HG02678 (cell line): Measurements from ENCODE around the gene METTL9.
"Not testable (repeated sequence)": the region's sequence is repeated elsewhere in the genome, so short reads cannot be mapped to it uniquely, and the experiment has no call there.

Experiments used
- ATAC-seq: cut with Tn5 transposase; IDR thresholded peaks from one replicate; pipeline ENCODE4 v1.9.1; 2021; ENCODE audit warnings: mild to moderate bottlenecking, moderate library complexity; ENCODE audit not compliant: unreplicated experiment

Gene METTL9

GRCh38 chr16:21654881-21655280 is 55.5 kb downstream of the METTL9 start:
- ATAC-seq = no peak

GRCh38 chr16:21656795-21657768 is 57.7 kb downstream of the METTL9 start:
- no peak for ATAC-seq

GRCh38 chr16:21659124-21659523 is 59.7 kb downstream of the METTL9 start:
- no peak for ATAC-seq

- ATAC-seq = no peak
Observed at GRCh38 chr16:21663889-21664647, 64.7 kb downstream of the METTL9 start, which contains the start of gene OTOA. TSS of gene OTOA (plus strand) at chr16:21663968. CDS start at chr16:21678515, 14,547 bp downstream.

- ATAC-seq = no peak
Observed at GRCh38 chr16:21664801-21665492, 65.6 kb downstream of the METTL9 start.

- ATAC-seq = no peak
Observed at GRCh38 chr16:21666772-21667171, 67.4 kb downstream of the METTL9 start.

- no peak for ATAC-seq
Observed at GRCh38 chr16:21667575-21667974, 68.2 kb downstream of the METTL9 start.

- ATAC-seq = no peak
Observed at GRCh38 chr16:21673469-21673868, 74.1 kb downstream of the METTL9 start.

- ATAC-seq = not testable (repeated sequence)
Observed at GRCh38 chr16:21674456-21674855, 75.1 kb downstream of the METTL9 start.

GRCh38 chr16:21680714-21681113 is 81.3 kb downstream of the METTL9 start:
- not testable (repeated sequence) for ATAC-seq

- no peak for ATAC-seq
Observed at GRCh38 chr16:21683184-21683583, 83.8 kb downstream of the METTL9 start.

GRCh38 chr16:21684199-21684598 is 84.8 kb downstream of the METTL9 start:
- no peak for ATAC-seq

GRCh38 chr16:21685034-21685455 is 85.7 kb downstream of the METTL9 start:
- no peak for ATAC-seq

- no peak for ATAC-seq
Observed at GRCh38 chr16:21689107-21689506, 89.7 kb downstream of the METTL9 start.

GRCh38 chr16:21690967-21691366 is 91.6 kb downstream of the METTL9 start:
- not testable (repeated sequence) for ATAC-seq

- no peak for ATAC-seq
Observed at GRCh38 chr16:21694609-21695008, 95.2 kb downstream of the METTL9 start.

GRCh38 chr16:21697032-21697431 is 97.7 kb downstream of the METTL9 start:
- no peak for ATAC-seq

- ATAC-seq = no peak
Observed at GRCh38 chr16:21698169-21699032, 99.0 kb downstream of the METTL9 start.

- ATAC-seq = no peak
Observed at GRCh38 chr16:21701271-21701670, 101.9 kb downstream of the METTL9 start.

GRCh38 chr16:21702276-21702675 is 102.9 kb downstream of the METTL9 start:
- ATAC-seq = no peak
